MCF 10A (cell line): Measurements from ENCODE around the gene RAPGEF5. TPM values are rescaled to one million over a fixed set of nuclear protein-coding genes. Genes with fewer than 3 reads are reported as not detected.

Experiments
- BruUV-seq: library from RNA; stranded (reverse); fragments of 400-500 nt; replicated peaks from 2 replicates; lab custom pipeline; 2021; lab: Mats Ljungman, UMichigan
- CTCF ChIA-PET: fragments of 300-600 bp; sonication (Branson Sonifier 250); formaldehyde crosslinking; extraction: SDS; loops from one replicate; lab custom pipeline; 2021; ENCODE audit warnings: antibody characterized with exemption, inconsistent platforms; lab: Yijun Ruan, JAX
- POLR2A ChIA-PET: fragments of 300-600, 350-650 bp; sonication (Branson Sonifier 250); formaldehyde crosslinking; extraction: SDS; loops from one replicate; lab custom pipeline; 2020; ENCODE audit warnings: antibody characterized with exemption, inconsistent platforms; lab: Yijun Ruan, JAX
- DNase-seq: peaks from one replicate; pipeline ENCODE4 v3.0.0-alpha.2; 2018; ENCODE audit not compliant: unreplicated experiment
- H3K27ac Mint-ChIP-seq: one replicate; pipeline ENCODE4 v1.8.0; 2022; ENCODE audit warnings: mild to moderate bottlenecking, low read depth, mixed read lengths; ENCODE audit not compliant: unreplicated experiment
- H3K27me3 Mint-ChIP-seq: one replicate; pipeline ENCODE4 v1.8.0; 2022; ENCODE audit warnings: mixed read lengths; ENCODE audit not compliant: insufficient read depth, unreplicated experiment
- H3K36me3 Mint-ChIP-seq: one replicate; pipeline ENCODE4 v1.8.0; 2022; ENCODE audit warnings: mild to moderate bottlenecking, moderate library complexity, mixed read lengths; ENCODE audit not compliant: insufficient read depth, unreplicated experiment
- H3K4me1 Mint-ChIP-seq: one replicate; pipeline ENCODE4 v1.8.0; 2022; ENCODE audit warnings: mixed read lengths; ENCODE audit not compliant: insufficient read depth, unreplicated experiment
- H3K4me3 Mint-ChIP-seq: one replicate; pipeline ENCODE4 v1.8.0; 2022; ENCODE audit warnings: mild to moderate bottlenecking, moderate library complexity, mixed read lengths; ENCODE audit not compliant: unreplicated experiment
- H3K9me3 Mint-ChIP-seq: one replicate; pipeline ENCODE4 v1.8.0; 2022; ENCODE audit warnings: mixed read lengths; ENCODE audit not compliant: unreplicated experiment
- CTCF ChIP-seq: fragments of 200-600 bp; IDR thresholded peaks from one replicate; pipeline ENCODE4 v1.8.0; 2022; ENCODE audit warnings: antibody characterized with exemption, mild to moderate bottlenecking; ENCODE audit not compliant: unreplicated experiment
- intact Hi-C: fragments of 100-400 bp; cut with micrococcal nuclease; formaldehyde crosslinking; loops from 2 replicates; pipeline ENCODE4 v1.14.1; 2022
- total RNA-seq: library from RNA; stranded (reverse); gene quantifications from 2 replicates; pipeline ENCODE4 v1.2.3, GENCODE V29; 2022

The RAPGEF5 gene
- total RNA-seq, 1 experiment from 2014 or later, result 1.9 TPM

GRCh38 chr7:22202141-22202540, 154.8 kb downstream of the RAPGEF5 start:
- Mint-ChIP-seq H3K4me3 (no peak overlapping the region), H3K27me3 (no peaks in the 10 kb centered on the region), H3K9me3 (no peaks in the 10 kb centered on the region), H3K36me3 (no peaks in the 10 kb centered on the region), H3K4me1 (peaks cover 6% of the 10 kb centered on the region), H3K27ac (no peak overlapping the region)
- TF ChIP-seq CTCF, result no peak
- ChIA-PET CTCF (interaction anchor here (0.6 to 1.5 kb wide), 2 partner anchors 99 to 1931 kb away, joined by 3 to 5 read pairs; no protein-coding TSS in a partner anchor), POLR2A (no interaction called here)
- DNase-seq, result no peak
- intact Hi-C loops, result no loop called here
- BruUV-seq, result no TSS peak

- no peak for TF ChIP-seq CTCF
- Mint-ChIP-seq H3K9me3 (no peaks in the 10 kb centered on the region), H3K36me3 (no peaks in the 10 kb centered on the region), H3K27me3 (no peaks in the 10 kb centered on the region), H3K4me1 (peaks cover 6% of the 10 kb centered on the region), H3K27ac (no peak overlapping the region), H3K4me3 (no peak overlapping the region)
- CTCF ChIA-PET, result interaction anchor here (0.6 to 1.9 kb wide), 3 partner anchors 91 to 1930 kb away, joined by 3 to 6 read pairs (median 5); no protein-coding TSS in a partner anchor
- intact Hi-C loops, result no loop called here
- POLR2A ChIA-PET, result no interaction called here
- BruUV-seq, result no TSS peak
- no peak for DNase-seq
Observed at GRCh38 chr7:22201186-22201880, 155.6 kb downstream of the RAPGEF5 start.

- no peak overlapping the region for H3K27ac Mint-ChIP-seq
- peaks cover 6% of the 10 kb centered on the region for H3K4me1 Mint-ChIP-seq
- no peak for TF ChIP-seq CTCF
- CTCF ChIA-PET, result interaction anchor here (1.9 kb wide), 1 partner anchor 90 kb away, joined by 6 read pairs; no protein-coding TSS in a partner anchor
- POLR2A ChIA-PET, result no interaction called here
- no peaks in the 10 kb centered on the region for H3K36me3 Mint-ChIP-seq
- no peaks in the 10 kb centered on the region for H3K27me3 Mint-ChIP-seq
- BruUV-seq, result no TSS peak
- H3K9me3 Mint-ChIP-seq, result no peaks in the 10 kb centered on the region
- DNase-seq, result no peak
- intact Hi-C loops, result no loop called here
- no peak overlapping the region for H3K4me3 Mint-ChIP-seq
Observed at GRCh38 chr7:22200777-22201176, 156.2 kb downstream of the RAPGEF5 start.

- H3K27ac Mint-ChIP-seq, result no peak overlapping the region
- H3K9me3 Mint-ChIP-seq, result no peaks in the 10 kb centered on the region
- intact Hi-C loops, result no loop called here
- H3K36me3 Mint-ChIP-seq, result no peaks in the 10 kb centered on the region
- ChIA-PET CTCF (interaction anchor here (0.7 to 1.9 kb wide), 2 partner anchors 28 to 90 kb away, joined by 3 to 6 read pairs; no protein-coding TSS in a partner anchor), POLR2A (no interaction called here)
- peaks cover 6% of the 10 kb centered on the region for H3K4me1 Mint-ChIP-seq
- TF ChIP-seq CTCF, result no peak
- no peak overlapping the region for H3K4me3 Mint-ChIP-seq
- H3K27me3 Mint-ChIP-seq, result no peaks in the 10 kb centered on the region
- BruUV-seq, result no TSS peak
- DNase-seq, result no peak
Observed at GRCh38 chr7:22200238-22200637, 156.7 kb downstream of the RAPGEF5 start.
